ENCODE measurements around the gene MYO1G.
"Not testable (repeated sequence)": the region's sequence is repeated elsewhere in the genome, so short reads cannot be mapped to it uniquely, and the experiment has no call there.

DNA sequence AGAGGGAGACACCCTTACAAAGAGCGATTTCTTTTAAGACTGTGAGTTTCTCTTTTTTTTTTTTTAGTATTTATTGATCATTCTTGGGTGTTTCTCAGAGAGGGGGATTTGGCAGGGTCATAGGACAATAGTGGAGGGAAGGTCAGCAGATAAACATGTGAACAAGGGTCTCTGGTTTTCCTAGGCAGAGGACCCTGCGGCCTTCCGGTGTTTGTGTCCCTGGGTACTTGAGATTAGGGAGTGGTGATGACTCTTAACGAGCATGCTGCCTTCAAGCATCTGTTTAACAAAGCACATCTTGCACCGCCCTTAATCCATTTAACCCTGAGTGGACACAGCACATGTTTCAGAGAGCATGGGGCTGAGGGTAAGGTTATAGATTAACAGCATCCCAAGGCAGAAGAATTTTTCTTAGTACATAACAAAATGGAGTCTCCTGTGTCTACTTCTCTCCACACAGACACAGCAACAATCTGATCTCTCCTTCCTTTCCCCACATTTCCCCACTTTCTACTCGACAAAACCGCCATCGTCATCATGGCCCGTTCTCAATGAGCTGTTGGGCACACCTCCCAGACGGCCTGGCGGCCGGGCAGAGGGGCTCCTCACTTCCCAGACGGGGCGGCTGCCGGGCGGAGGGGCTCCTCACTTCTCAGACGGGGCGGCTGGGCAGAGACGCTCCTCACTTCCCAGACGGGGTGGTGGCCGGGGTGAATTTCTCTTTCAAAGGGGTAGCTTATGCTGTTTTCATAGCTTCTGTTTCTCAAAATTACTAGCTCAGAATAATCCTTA, 13.4 kb upstream of the MYO1G start:
- TF ChIP-seq, protein P1, sequence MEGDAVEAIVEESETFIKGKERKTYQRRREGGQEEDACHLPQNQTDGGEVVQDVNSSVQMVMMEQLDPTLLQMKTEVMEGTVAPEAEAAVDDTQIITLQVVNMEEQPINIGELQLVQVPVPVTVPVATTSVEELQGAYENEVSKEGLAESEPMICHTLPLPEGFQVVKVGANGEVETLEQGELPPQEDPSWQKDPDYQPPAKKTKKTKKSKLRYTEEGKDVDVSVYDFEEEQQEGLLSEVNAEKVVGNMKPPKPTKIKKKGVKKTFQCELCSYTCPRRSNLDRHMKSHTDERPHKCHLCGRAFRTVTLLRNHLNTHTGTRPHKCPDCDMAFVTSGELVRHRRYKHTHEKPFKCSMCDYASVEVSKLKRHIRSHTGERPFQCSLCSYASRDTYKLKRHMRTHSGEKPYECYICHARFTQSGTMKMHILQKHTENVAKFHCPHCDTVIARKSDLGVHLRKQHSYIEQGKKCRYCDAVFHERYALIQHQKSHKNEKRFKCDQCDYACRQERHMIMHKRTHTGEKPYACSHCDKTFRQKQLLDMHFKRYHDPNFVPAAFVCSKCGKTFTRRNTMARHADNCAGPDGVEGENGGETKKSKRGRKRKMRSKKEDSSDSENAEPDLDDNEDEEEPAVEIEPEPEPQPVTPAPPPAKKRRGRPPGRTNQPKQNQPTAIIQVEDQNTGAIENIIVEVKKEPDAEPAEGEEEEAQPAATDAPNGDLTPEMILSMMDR (conservative IDR thresholded peaks at IDR 0.05; ENCODE audit: low read depth, low read length): not testable (repeated sequence)
- TF ChIP-seq EZH2phosphoT487 (IDR thresholded peaks at IDR 0.05; ENCODE audit: borderline replicate concordance, low read length): not testable (repeated sequence)
